Head of caudate nucleus (tissue), 42 donors: ENCODE results near the gene CRP.
"Not testable (repeated sequence)": the region's sequence is repeated elsewhere in the genome, so short reads cannot be mapped to it uniquely, and the experiment has no call there.

Experiments used
- DNase-seq, 42 donors: peaks; one replicate each; pipeline versions ENCODE4 v3.0.0 to v3.0.0-alpha.2; 2020 to 2021; ENCODE audit warnings: mixed read lengths in 7 of 42
- intact Hi-C: fragments of 100-400 bp; cut with DNase I; formaldehyde crosslinking; loops from one replicate; pipeline ENCODE4 v1.15.0; 2022

CRP gene, protein sequence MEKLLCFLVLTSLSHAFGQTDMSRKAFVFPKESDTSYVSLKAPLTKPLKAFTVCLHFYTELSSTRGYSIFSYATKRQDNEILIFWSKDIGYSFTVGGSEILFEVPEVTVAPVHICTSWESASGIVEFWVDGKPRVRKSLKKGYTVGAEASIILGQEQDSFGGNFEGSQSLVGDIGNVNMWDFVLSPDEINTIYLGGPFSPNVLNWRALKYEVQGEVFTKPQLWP

DNA sequence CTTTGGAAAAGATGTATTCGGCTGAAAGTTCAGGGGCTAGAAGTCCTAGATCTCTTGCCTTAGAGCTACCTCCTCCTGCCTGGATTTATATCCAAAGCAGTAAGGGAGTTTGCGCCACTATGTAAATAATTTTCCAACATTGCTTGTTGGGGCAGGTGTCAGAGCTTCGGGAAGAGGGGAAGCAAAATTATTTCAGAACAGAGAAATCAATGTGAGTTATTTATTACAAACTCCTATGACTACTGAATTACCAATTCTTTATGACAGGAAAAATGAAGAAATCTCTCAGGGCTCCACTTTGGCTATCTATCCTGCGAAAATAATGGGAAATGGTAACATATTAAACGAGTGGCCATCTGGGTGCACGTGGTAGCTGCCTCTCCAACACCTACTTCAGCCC is at the start of gene CRP:
Gene CRP, minus strand, starts transcription at position 61 of the 400 bp plus-strand sequence. CDS start 104 bp downstream, outside the sequence.
- no peak for DNase-seq
- intact Hi-C loops = no loop called here

- intact Hi-C loops = no loop called here
- DNase-seq = no peak
Measured at GRCh38 chr1:159763686-159764085, 49.3 kb upstream of the CRP start.

GRCh38 chr1:159756397-159756796 is 42.0 kb upstream of the CRP start:
- intact Hi-C loops = no loop called here
- DNase-seq = no peak

DNA sequence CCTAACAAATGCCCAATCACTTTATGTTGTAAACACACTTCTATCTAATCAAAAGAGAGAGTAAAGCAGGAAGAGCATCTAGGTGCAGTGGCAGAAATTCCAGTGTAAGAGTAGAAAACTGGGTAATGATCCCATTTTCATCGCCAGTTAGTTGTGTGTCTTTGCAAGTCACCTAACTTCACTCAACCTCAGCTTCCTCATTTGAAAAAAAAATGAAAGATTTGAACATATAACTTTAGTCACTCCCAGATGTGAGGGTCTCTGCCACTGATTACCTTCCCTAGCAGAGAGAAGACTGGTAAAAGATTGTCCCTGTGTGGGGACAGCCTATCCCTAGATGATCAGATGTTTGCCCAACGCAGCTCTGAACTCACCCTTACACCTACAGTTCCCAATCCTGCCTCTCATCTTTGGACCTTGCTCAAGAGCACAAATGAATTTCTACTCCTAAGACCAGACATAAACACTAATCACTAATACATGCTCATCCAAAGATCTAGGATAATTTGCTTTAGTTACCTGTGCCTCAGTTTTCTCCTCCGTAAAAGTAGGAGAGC is 41.1 kb upstream of the CRP start:
- intact Hi-C loops = no loop called here
- DNase-seq = no peak

GRCh38 chr1:159753386-159753785 is 39.0 kb upstream of the CRP start:
- intact Hi-C loops = no loop called here
- no peak for DNase-seq

GRCh38 chr1:159752135-159752580 is 37.8 kb upstream of the CRP start:
- DNase-seq = no peak

GRCh38 chr1:159751031-159751430 is 36.6 kb upstream of the CRP start:
- intact Hi-C loops = no loop called here
- no peak for DNase-seq

More at GRCh38 chr1:159752135-159752580, 37.8 kb upstream of the CRP start:
- intact Hi-C loops = no loop called here

DNA sequence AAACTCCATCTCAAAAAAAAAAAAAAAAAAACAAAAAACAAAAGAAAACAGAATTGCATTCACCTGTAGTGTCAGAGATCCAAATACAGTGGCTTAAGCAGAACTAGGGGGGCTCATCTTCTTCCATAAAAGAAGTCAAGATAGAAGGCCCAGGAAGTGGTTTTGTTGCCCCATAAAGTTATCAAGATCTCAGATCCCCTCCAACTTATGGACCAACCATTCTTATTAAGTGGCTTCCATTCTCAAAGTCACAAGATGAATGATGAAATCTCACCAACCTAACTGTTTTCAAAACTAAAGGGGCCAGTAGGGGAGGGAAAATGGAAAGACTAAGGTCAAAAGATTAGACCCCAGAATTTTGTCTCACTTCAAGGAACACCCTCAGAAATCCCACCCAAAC is 36.2 kb upstream of the CRP start:
- DNase-seq = no peak
- intact Hi-C loops = no loop called here

DNA sequence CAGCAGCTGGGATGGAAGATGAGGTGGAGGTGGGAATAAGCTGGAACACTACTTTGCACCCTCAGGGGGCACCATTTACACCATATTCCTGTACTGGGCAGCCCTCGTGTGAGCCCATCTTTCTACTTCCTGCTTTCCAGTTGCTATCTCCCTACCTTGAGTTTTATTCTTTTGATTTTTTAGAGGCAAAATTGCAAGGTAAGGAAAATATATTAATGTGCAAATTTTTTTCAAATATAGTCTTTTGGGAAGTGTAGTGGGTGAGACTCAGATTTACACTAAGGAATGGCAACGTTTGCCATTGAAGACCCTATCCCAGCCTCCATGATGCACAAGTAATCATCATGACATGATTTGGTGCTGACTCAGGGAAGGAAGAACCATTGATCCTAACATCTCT is 35.2 kb upstream of the CRP start:
- no peak for DNase-seq
- intact Hi-C loops = no loop called here

DNA sequence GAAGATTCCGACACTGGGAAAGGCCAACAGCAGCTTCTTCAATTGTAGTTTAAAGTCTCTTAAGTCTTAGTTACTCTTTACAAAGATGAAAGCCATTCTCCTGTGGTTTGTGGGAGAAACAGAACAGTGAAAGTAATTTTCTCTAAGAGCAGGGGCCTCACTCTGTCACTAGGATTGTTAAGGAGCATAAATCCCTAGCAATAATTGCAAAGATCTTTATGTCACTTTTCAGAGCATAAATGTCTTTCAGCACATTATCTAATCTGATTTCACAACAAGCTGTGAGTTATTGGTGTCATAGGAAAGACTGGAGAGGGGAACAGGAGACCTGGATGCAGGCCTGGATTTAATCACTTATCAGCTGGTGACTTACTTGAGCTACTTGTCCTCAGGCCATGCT is 34.0 kb upstream of the CRP start:
- intact Hi-C loops = no loop called here
- DNase-seq = no peak

GRCh38 chr1:159746666-159747065 is 32.3 kb upstream of the CRP start:
- DNase-seq = no peak
- intact Hi-C loops = no loop called here

GRCh38 chr1:159743651-159744410 is 29.4 kb upstream of the CRP start:
- DNase-seq = no peak
- intact Hi-C loops = no loop called here

GRCh38 chr1:159737238-159737916 is 23.0 kb upstream of the CRP start:
- DNase-seq = no peak
- intact Hi-C loops = no loop called here

- intact Hi-C loops, DNase-seq: not testable (repeated sequence)
Measured at GRCh38 chr1:159723188-159723587, 8.8 kb upstream of the CRP start.

- no peak for DNase-seq
- intact Hi-C loops = no loop called here
Measured at GRCh38 chr1:159719990-159720389, 5.6 kb upstream of the CRP start.

DNA sequence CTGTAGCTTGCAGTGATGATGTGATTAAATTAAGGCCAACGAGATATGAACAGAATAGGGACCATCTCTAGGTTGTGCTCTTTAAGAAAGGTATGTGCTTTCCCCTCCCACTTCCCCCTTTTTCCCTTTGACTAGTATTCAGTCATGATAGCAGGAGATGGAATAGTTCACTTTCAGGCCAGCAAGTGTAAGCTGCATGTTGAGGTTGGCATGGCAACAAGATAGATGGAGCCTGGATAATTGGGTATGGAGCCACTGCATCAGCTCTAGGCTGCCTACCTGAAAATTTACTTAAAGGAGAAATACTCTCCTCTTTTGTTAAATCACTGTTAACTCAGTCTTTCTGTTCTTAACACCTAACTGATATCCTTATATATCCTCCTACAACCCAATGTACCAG is 1.5 kb upstream of the CRP start:
- no peak for DNase-seq
- intact Hi-C loops = no loop called here

GRCh38 chr1:159712080-159712479 is 2.3 kb downstream of the CRP start:
- no peak for DNase-seq
- intact Hi-C loops = no loop called here

- no peak for DNase-seq
- intact Hi-C loops = no loop called here
Measured at GRCh38 chr1:159707472-159708260, 6.7 kb downstream of the CRP start.

GRCh38 chr1:159705904-159706256 is 8.5 kb downstream of the CRP start:
- intact Hi-C loops = no loop called here
- DNase-seq = no peak
